BJ (cell line): ENCODE measurements around the gene LDLRAD4. TPM values are rescaled to one million over a fixed set of nuclear protein-coding genes. Genes with fewer than 3 reads are reported as not detected.

Experiments used
- CTCF ChIA-PET: fragments of 350-600 bp; formaldehyde crosslinking; extraction: SDS; loops from one replicate; lab custom pipeline; 2021; ENCODE audit warnings: antibody characterized with exemption, inconsistent platforms; lab: Yijun Ruan, JAX
- POLR2A ChIA-PET: fragments of 300-600 bp; sonication (Branson Sonifier 250); formaldehyde crosslinking; extraction: SDS; loops from one replicate; lab custom pipeline; 2021; ENCODE audit warnings: antibody characterized with exemption; lab: Charles Lee
- DNase-seq: peaks from one replicate; pipeline ENCODE4 v3.0.0-alpha.2; 2011; ENCODE audit warnings: low read depth
- H3K27me3 ChIP-seq: 2 replicates; pipeline ENCODE4 v1.6.0; 2011; ENCODE audit warnings: low read length; ENCODE audit not compliant: control insufficient read depth, insufficient read depth
- H3K36me3 ChIP-seq: 2 replicates; pipeline ENCODE4 v1.5.1; 2011; ENCODE audit warnings: low read length; ENCODE audit not compliant: control insufficient read depth, insufficient read depth
- H3K4me3 ChIP-seq: 2 replicates; pipeline ENCODE4 v1.5.1; 2011; ENCODE audit warnings: low read depth, mild to moderate bottlenecking, control low read depth, low read length
- polyA plus RNA-seq: library from polyadenylated mRNA; depleted of rRNA; stranded (reverse); fragments of >200 nt; gene quantifications from 2 replicates; pipeline ENCODE4 v1.2.3, GENCODE V29; 2011
- TF ChIP-seq, protein P1 (sequence below): IDR thresholded peaks from 2 replicates; pipeline ENCODE4 v1.5.1; 2011; ENCODE audit warnings: low read depth, mild to moderate bottlenecking, control low read depth, inconsistent platforms, low read length, moderate library complexity; ENCODE audit not compliant: insufficient read depth

LDLRAD4 gene
- polyA plus RNA-seq, 1 experiment, result not detected

DNA sequence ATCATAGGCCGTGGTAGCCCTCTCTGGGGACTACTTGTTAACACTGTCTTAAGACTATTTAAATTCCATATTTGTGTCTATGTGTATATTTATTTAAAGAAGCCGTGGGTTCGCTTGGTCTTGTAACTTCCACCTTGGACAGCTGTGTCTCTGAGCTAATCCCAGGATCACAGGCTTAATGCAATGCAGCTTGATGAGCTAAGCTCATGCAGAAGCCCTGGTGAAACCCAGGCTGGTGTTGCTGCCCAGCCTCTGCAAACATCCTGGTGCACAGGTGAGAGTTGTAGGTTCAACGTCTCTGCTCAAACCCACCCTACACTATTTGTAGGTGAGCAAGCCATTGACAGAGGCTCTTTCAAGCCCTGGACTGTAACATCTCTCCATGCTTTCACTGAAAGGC lies 296.0 kb downstream of the LDLRAD4 start:
- CTCF ChIA-PET, result no interaction called here
- DNase-seq, result no peak
- Histone ChIP-seq H3K27me3 (no peaks in the 10 kb centered on the region), H3K4me3 (no peak overlapping the region), H3K36me3 (no peaks in the 10 kb centered on the region)
- TF ChIP-seq, protein P1, sequence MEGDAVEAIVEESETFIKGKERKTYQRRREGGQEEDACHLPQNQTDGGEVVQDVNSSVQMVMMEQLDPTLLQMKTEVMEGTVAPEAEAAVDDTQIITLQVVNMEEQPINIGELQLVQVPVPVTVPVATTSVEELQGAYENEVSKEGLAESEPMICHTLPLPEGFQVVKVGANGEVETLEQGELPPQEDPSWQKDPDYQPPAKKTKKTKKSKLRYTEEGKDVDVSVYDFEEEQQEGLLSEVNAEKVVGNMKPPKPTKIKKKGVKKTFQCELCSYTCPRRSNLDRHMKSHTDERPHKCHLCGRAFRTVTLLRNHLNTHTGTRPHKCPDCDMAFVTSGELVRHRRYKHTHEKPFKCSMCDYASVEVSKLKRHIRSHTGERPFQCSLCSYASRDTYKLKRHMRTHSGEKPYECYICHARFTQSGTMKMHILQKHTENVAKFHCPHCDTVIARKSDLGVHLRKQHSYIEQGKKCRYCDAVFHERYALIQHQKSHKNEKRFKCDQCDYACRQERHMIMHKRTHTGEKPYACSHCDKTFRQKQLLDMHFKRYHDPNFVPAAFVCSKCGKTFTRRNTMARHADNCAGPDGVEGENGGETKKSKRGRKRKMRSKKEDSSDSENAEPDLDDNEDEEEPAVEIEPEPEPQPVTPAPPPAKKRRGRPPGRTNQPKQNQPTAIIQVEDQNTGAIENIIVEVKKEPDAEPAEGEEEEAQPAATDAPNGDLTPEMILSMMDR, result no peak
- POLR2A ChIA-PET, result no interaction called here

DNA sequence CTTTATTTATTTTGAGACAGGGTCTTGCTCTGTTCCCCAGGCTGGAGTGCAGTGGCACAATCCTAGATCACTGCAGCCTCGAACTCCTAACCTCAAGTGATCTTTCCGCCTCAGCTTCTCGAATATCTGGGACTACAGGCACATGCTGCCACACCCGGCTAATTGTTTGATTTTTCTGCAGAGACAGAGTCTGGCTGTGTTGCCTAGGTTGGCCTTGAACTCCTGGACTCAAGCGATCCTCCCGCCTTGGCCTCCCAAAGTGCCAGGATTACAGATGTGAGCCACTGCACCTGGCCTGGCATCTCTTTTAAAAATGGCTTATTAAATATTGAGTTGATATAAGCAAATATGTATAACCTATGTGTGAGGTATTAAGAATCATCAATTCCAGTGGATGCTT lies 298.3 kb downstream of the LDLRAD4 start:
- DNase-seq, result no peak
- CTCF ChIA-PET, result interaction anchor here (1.2 kb wide), 1 partner anchor 11 kb away, joined by 4 read pairs; no protein-coding TSS in a partner anchor
- Histone ChIP-seq H3K36me3 (no peaks in the 10 kb centered on the region), H3K4me3 (no peak overlapping the region), H3K27me3 (no peaks in the 10 kb centered on the region)
- TF ChIP-seq, protein P1, result no peak
- POLR2A ChIA-PET, result no interaction called here

DNA sequence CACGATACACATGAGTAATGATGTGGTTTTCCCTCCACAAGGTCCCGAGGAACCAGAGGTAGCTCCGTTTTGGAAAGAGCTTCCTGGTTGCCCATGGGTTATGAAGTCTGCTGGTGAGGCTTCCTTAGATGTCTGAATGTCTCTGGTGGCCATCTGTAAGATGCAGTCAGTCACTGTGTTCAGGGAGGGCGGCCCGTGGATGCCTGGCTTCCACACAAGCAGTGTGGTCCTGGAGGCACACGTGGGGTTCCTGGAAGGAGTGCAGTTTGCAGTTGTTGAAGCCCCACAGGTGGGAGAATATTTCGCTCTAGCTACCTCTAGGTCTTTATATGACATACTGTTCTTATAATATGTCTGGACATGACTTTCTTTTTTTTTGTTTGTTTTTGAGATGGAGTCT lies 298.8 kb downstream of the LDLRAD4 start:
- CTCF ChIA-PET, result interaction anchor here (1.2 kb wide), 1 partner anchor 11 kb away, joined by 4 read pairs; no protein-coding TSS in a partner anchor
- POLR2A ChIA-PET, result no interaction called here
- no peaks in the 10 kb centered on the region for H3K27me3 ChIP-seq
- no peaks in the 10 kb centered on the region for H3K36me3 ChIP-seq
- H3K4me3 ChIP-seq, result no peak overlapping the region
- TF ChIP-seq, protein P1, result no peak
- no peak for DNase-seq

DNA sequence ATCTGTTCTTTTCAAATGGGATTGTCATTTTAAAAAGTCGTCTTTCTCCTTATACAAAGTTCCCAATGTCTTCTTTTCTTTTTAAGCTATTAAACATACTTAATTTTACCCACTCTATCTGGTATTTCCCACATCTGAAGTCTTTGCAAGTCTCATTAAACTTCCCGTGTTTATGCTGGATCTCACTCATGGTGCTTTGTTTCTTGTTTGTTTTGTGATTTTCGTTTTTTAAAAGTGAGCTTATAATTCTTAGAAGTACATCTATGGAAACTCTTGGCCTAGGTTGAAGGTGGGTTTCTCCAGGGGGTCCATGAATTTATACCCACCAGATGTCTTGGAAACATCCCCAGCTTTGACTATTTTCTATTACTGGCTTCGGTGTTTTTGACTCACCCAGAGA lies 299.8 kb downstream of the LDLRAD4 start:
- ChIA-PET POLR2A (no interaction called here), CTCF (interaction anchor here (1.4 kb wide), 1 partner anchor 9 kb away, joined by 3 read pairs; no protein-coding TSS in a partner anchor)
- DNase-seq, result no peak
- TF ChIP-seq, protein P1, result no peak
- Histone ChIP-seq H3K27me3 (no peaks in the 10 kb centered on the region), H3K4me3 (no peak overlapping the region), H3K36me3 (no peaks in the 10 kb centered on the region)

DNA sequence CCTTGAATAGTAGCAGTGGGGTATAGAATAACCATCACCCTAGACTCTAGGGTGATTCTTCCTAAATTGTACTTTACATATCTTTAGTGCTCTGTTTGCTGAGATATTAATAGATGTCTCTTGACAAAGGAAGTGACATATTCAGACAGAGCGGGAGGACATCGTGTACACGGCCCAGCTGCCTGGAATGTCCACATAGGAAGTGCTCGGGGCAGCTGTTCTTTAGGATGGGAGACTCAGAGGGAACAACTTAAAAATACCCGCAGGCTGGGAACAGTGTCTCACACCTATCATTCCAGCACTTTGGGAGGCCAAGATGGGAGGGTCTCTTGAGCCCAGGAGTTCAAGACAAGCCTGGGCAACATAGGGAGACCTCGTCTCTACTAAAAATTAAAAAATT lies 301.7 kb downstream of the LDLRAD4 start:
- H3K36me3 ChIP-seq, result no peaks in the 10 kb centered on the region
- no peaks in the 10 kb centered on the region for H3K27me3 ChIP-seq
- TF ChIP-seq, protein P1, result no peak
- ChIA-PET POLR2A (no interaction called here), CTCF (interaction anchor here (1.1 kb wide), 1 partner anchor 9 kb away, joined by 3 read pairs; no protein-coding TSS in a partner anchor)
- DNase-seq, result no peak
- H3K4me3 ChIP-seq, result no peak overlapping the region
